ENCODE data around the gene B3GALT6.

The B3GALT6 gene

GRCh38 chr1:1199961-1200875 is 31.8 kb upstream of the B3GALT6 start:
- TF ChIP-seq CTCF (IDR thresholded peaks at IDR 0.05) = no peak

- no peak for TF ChIP-seq CTCF (IDR thresholded peaks at IDR 0.05)
Observed at GRCh38 chr1:1200876-1201810, 30.9 kb upstream of the B3GALT6 start.

- TF ChIP-seq CTCF (IDR thresholded peaks at IDR 0.05) = no peak
Observed at GRCh38 chr1:1202831-1203560, 29.0 kb upstream of the B3GALT6 start.

GRCh38 chr1:1203561-1204424 is 28.2 kb upstream of the B3GALT6 start:
- TF ChIP-seq CTCF (IDR thresholded peaks at IDR 0.05) = no peak

GRCh38 chr1:1204425-1204920 is 27.6 kb upstream of the B3GALT6 start:
- no peak for TF ChIP-seq CTCF (IDR thresholded peaks at IDR 0.05)

GRCh38 chr1:1204998-1205768 is 26.9 kb upstream of the B3GALT6 start:
- no peak for TF ChIP-seq CTCF (IDR thresholded peaks at IDR 0.05)

All from LNCAP (cell line).